Measurements from ENCODE around the gene OR51B2.
"Not testable (repeated sequence)": the region's sequence is repeated elsewhere in the genome, so short reads cannot be mapped to it uniquely, and the experiment has no call there.

OR51B2 gene

DNA sequence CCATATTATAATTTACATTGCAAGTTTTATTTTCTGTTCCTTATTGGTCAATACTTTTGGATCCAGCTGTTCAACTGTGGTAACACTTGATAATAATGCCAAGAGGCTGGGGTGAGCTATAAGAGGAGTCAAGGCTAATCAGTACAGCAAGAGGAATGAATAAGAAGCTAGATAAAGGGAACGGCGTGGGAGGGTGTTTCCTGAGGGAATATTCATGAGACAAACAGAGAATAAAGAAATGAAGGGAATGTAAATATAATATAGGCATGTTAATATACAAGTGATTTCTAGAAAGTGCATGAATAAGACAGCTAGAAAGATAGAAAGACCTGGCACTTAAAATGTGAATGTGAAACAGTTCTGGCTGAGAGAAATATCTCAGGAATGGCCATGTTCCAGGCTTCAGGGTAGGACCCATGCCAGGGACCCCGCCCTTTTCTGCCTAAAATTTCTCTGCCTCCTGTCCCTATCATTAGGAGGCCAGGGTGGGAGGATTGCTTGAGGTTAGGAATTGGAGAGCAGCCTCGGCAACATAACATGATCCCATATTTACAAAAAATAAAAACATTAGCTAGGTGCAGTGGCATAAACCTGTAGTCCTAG lies 26.3 kb downstream of the OR51B2 start:
- no peaks in the 10 kb centered on the region for H4K20me1 ChIP-seq (ENCODE audit: insufficient read depth, low read length)
- H3K9me2 ChIP-seq (ENCODE audit: low read depth, low read length): no peaks in the 10 kb centered on the region
- no peak overlapping the region for H3K4me2 ChIP-seq (ENCODE audit: low read length)
- H3K9me3 ChIP-seq (ENCODE audit: low read length): no peaks in the 10 kb centered on the region
- H3K27ac ChIP-seq (ENCODE audit: low read depth, low read length, poor library complexity, severe bottlenecking): no peak overlapping the region
- H3K27me3 ChIP-seq (ENCODE audit: insufficient read depth, low read length): no peaks in the 10 kb centered on the region
- H3K4me1 ChIP-seq (ENCODE audit: insufficient read depth, low read length, severe bottlenecking): no peaks in the 10 kb centered on the region
- H3F3A ChIP-seq (ENCODE audit: insufficient read depth, low read length): no peaks in the 10 kb centered on the region
- TF ChIP-seq, protein P1, sequence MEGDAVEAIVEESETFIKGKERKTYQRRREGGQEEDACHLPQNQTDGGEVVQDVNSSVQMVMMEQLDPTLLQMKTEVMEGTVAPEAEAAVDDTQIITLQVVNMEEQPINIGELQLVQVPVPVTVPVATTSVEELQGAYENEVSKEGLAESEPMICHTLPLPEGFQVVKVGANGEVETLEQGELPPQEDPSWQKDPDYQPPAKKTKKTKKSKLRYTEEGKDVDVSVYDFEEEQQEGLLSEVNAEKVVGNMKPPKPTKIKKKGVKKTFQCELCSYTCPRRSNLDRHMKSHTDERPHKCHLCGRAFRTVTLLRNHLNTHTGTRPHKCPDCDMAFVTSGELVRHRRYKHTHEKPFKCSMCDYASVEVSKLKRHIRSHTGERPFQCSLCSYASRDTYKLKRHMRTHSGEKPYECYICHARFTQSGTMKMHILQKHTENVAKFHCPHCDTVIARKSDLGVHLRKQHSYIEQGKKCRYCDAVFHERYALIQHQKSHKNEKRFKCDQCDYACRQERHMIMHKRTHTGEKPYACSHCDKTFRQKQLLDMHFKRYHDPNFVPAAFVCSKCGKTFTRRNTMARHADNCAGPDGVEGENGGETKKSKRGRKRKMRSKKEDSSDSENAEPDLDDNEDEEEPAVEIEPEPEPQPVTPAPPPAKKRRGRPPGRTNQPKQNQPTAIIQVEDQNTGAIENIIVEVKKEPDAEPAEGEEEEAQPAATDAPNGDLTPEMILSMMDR (IDR thresholded peaks at IDR 0.05; ENCODE audit: low read length): no peak
- TF ChIP-seq EZH2 (IDR thresholded peaks at IDR 0.05; ENCODE audit: borderline replicate concordance, low read length): no peak
- H3K79me2 ChIP-seq (ENCODE audit: insufficient read depth, low read length): no peaks in the 10 kb centered on the region
- H3K9ac ChIP-seq (ENCODE audit: low read length): no peak overlapping the region
- no peaks in the 10 kb centered on the region for H3K36me3 ChIP-seq (ENCODE audit: insufficient read depth, low read length)
- H3K4me3 ChIP-seq (ENCODE audit: low read depth, low read length, poor library complexity, severe bottlenecking): no peak overlapping the region
- no peak overlapping the region for H2AFZ ChIP-seq (ENCODE audit: low read length)

DNA sequence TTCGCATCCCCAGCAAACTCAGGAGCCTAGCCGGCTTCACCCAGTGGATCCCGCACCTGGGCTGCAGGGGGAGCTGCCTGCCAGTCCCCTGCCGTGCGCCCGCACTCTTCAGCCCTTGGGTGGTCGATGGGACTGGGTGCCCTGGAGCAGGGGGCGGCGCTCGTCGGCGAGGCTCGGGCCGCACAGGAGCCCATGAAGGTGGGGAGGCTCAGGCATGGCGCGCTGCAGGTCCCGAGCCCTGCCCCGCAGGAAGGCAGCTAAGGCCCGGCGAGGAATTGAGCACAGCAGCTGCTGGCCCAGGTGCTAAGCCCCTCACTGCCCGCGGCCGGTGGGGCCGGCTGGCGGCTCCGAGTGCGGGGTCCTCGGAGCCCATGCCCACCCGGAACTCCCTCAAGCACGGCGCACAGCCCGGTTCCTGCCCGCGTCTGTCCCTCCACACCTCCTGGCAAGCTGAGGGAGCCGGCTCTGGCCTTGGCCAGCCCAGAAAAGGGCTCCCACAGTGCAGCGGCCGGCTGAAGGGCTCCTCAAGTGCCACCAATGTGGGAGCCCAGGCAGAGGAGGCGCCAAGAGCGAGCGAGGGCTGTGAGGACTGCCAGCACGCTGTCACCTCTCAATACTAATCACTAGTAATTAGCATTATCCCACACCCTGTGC lies 29.6 kb downstream of the OR51B2 start:
- not testable (repeated sequence) for H3K79me2 ChIP-seq (ENCODE audit: insufficient read depth, low read length); H3K36me3 ChIP-seq (ENCODE audit: insufficient read depth, low read length); H3K4me3 ChIP-seq (ENCODE audit: low read depth, low read length, poor library complexity, severe bottlenecking); H3K9me3 ChIP-seq (ENCODE audit: low read length); H3K4me1 ChIP-seq (ENCODE audit: insufficient read depth, low read length, severe bottlenecking); H3K27ac ChIP-seq (ENCODE audit: low read depth, low read length, poor library complexity, severe bottlenecking); H3K4me2 ChIP-seq (ENCODE audit: low read length); H3K9ac ChIP-seq (ENCODE audit: low read length); H3K27me3 ChIP-seq (ENCODE audit: insufficient read depth, low read length); H2AFZ ChIP-seq (ENCODE audit: low read length); H3K9me2 ChIP-seq (ENCODE audit: low read depth, low read length); H4K20me1 ChIP-seq (ENCODE audit: insufficient read depth, low read length); H3F3A ChIP-seq (ENCODE audit: insufficient read depth, low read length)

DNA sequence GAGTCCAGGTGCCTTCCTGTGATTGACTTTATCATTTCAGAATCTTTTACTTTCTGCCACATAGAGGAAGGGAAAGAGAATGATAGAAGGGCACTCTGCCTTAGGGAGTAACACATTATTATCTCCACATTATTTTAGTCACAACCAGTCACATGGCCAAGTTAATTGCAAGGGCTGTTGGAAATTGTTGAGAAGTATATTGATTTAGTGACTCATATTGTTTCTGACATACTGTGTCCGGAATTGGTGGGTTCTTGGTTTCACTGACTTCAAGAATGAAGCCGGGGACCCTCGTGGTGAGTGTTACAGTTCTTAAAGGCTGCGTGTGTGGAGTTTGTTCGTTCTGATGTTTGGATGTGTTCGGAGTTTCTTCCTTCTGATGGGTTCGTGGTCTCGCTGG lies 31.1 kb downstream of the OR51B2 start:
- TF ChIP-seq, protein P1 (IDR thresholded peaks at IDR 0.05; ENCODE audit: low read length): no peak
- no peak for TF ChIP-seq EZH2 (IDR thresholded peaks at IDR 0.05; ENCODE audit: borderline replicate concordance, low read length)
- H3K9me3 ChIP-seq (ENCODE audit: low read length): no peaks in the 10 kb centered on the region
- H3K4me1 ChIP-seq (ENCODE audit: insufficient read depth, low read length, severe bottlenecking): no peaks in the 10 kb centered on the region
- H3F3A ChIP-seq (ENCODE audit: insufficient read depth, low read length): no peaks in the 10 kb centered on the region
- H3K27me3 ChIP-seq (ENCODE audit: insufficient read depth, low read length): no peaks in the 10 kb centered on the region
- no peak overlapping the region for H3K27ac ChIP-seq (ENCODE audit: low read depth, low read length, poor library complexity, severe bottlenecking)
- H3K79me2 ChIP-seq (ENCODE audit: insufficient read depth, low read length): no peaks in the 10 kb centered on the region
- H2AFZ ChIP-seq (ENCODE audit: low read length): no peak overlapping the region
- no peak overlapping the region for H3K4me2 ChIP-seq (ENCODE audit: low read length)
- H3K9ac ChIP-seq (ENCODE audit: low read length): no peak overlapping the region
- H3K4me3 ChIP-seq (ENCODE audit: low read depth, low read length, poor library complexity, severe bottlenecking): no peak overlapping the region
- H4K20me1 ChIP-seq (ENCODE audit: insufficient read depth, low read length): no peaks in the 10 kb centered on the region
- H3K36me3 ChIP-seq (ENCODE audit: insufficient read depth, low read length): no peaks in the 10 kb centered on the region
- H3K9me2 ChIP-seq (ENCODE audit: low read depth, low read length): no peaks in the 10 kb centered on the region

All from OCI-LY1 (cell line).